ENCODE measurements around the gene LZTFL1. TPM values are rescaled to one million over a fixed set of nuclear protein-coding genes. Genes with fewer than 3 reads are reported as not detected.

The LZTFL1 gene
- total RNA-seq, 1 experiment from 2014 or later: 21.0 TPM

DNA sequence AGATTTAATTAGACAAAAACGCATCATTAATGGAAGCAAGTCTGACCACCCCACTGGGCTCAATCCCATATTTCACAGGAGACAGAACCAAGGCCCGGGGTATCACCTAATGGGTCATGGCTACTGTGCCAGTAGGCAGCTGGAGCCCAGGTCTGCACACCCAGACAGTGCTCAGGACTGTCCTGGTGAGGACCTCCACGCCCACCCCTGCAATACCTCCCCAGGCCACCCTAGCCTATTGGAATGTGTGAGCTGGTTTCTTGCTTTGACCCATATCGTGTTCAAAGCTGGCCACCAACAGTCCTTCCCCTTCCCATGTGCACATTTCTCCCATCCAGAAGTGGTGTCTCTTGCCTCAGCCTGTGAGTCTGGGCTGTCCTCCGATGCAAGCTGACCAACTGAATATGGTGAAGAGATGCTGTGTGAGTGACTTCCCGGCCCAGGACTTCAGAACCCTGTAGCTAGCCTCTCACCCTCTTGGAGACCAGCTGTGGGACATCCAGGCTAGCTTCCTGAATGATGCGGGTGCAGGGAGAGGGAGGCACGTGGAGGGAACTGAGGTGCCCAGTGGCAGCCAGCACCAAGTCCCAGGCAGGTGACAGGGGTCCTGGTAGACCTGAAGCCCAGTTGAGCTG is 64.7 kb downstream of the LZTFL1 start:
- peak; percentile 54; the same call in 1 of the 2 replicates for ATAC-seq

DNA sequence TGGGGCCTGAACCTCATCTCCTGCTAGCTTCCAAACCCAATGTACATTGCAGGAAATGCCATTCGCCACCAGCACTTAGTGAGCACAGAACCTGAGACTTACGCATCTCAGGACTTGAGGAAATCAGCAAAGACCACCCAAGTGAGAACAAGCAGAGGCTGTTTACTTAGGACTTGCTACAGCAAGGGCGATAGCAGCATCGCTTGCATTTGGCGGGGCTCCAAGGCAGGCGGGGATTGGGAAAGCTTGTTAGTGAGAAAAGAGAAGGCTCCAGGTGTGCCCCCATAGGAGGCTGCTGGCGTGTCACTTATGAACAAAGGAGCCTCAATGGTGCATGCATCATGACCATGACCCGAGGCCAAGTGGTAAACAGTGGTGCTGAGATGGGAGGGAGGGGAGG is 65.3 kb downstream of the LZTFL1 start:
- no peak overlapping the region for H3K4me2 ChIP-seq (ENCODE audit: low read length)
- intact Hi-C loops (cut with micrococcal nuclease): no loop called here
- RAD21 ChIA-PET (ENCODE audit: low non-redundant PET in 1 of 2, low total read pairs in 2 of 2, uncharacterized antibody in 2 of 2, unreplicated experiment in 2 of 2): no interaction called here
- H2AFZ ChIP-seq (ENCODE audit: low read depth, low read length, poor library complexity, severe bottlenecking): no peak overlapping the region
- no peaks in the 10 kb centered on the region for H3K27me3 ChIP-seq (ENCODE audit: insufficient read depth, low read length)
- ATAC-seq (no peak), DNase-seq (ENCODE audit: low read depth, low spot score) (no peak)
- H4K20me1 ChIP-seq (ENCODE audit: insufficient read depth): no peaks in the 10 kb centered on the region
- H3K9me3 ChIP-seq (ENCODE audit: control insufficient read depth in 1 of 2, insufficient read depth in 1 of 2, low read depth in 1 of 2, low read length in 2 of 2): no peaks in the 10 kb centered on the region
- no peaks in the 10 kb centered on the region for H3K79me2 ChIP-seq (ENCODE audit: insufficient read depth, low read length)
- no TSS peak for BruUV-seq (replicated peaks)
- H3K4me3 ChIP-seq (replicated peaks in 1 of 2; ENCODE audit: low read depth in 1 of 2, low read length in 2 of 2): no peak overlapping the region
- no peak overlapping the region for H3K27ac ChIP-seq (ENCODE audit: low read depth, low read length)
- H3K4me1 ChIP-seq (ENCODE audit: control insufficient read depth in 1 of 2, insufficient read depth in 2 of 2, low read length in 2 of 2): peaks cover 9 to 12% of the 10 kb centered on the region in 2 experiments; a peak in 3 of 4 replicates
- CTCF ChIA-PET: no interaction called here
- H3K9me2 ChIP-seq (ENCODE audit: insufficient read depth): no peaks in the 10 kb centered on the region
- TF ChIP-seq SIN3A (IDR thresholded peaks at IDR 0.05; ENCODE audit: low read depth): no peak
- no peak for TF ChIP-seq SRF (IDR thresholded peaks at IDR 0.05; ENCODE audit: low read depth)
- no peaks in the 10 kb centered on the region for H3K36me3 ChIP-seq (ENCODE audit: control insufficient read depth in 1 of 2, insufficient read depth in 2 of 2, low read length in 2 of 2)
- POLR2A ChIA-PET: no interaction called here
- no peak overlapping the region for H3K9ac ChIP-seq (ENCODE audit: low read length)

More for the DNA sequence above, 64.7 kb downstream of the LZTFL1 start:
- Histone ChIP-seq H3K9me2 (ENCODE audit: insufficient read depth) (no peaks in the 10 kb centered on the region), H3K36me3 (ENCODE audit: control insufficient read depth in 1 of 2, insufficient read depth in 2 of 2, low read length in 2 of 2) (no peaks in the 10 kb centered on the region), H3K4me3 (replicated peaks in 1 of 2; ENCODE audit: low read depth in 1 of 2, low read length in 2 of 2) (no peak overlapping the region), H3K27me3 (ENCODE audit: insufficient read depth, low read length) (no peaks in the 10 kb centered on the region), H3K27ac (ENCODE audit: low read depth, low read length) (no peak overlapping the region), H3K79me2 (ENCODE audit: insufficient read depth, low read length) (no peaks in the 10 kb centered on the region), H3K4me1 (ENCODE audit: control insufficient read depth in 1 of 2, insufficient read depth in 2 of 2, low read length in 2 of 2) (peaks cover 9 to 12% of the 10 kb centered on the region in 2 experiments; a peak in 3 of 4 replicates), H2AFZ (ENCODE audit: low read depth, low read length, poor library complexity, severe bottlenecking) (no peak overlapping the region), H4K20me1 (ENCODE audit: insufficient read depth) (no peaks in the 10 kb centered on the region), H3K4me2 (ENCODE audit: low read length) (no peak overlapping the region), H3K9me3 (ENCODE audit: control insufficient read depth in 1 of 2, insufficient read depth in 1 of 2, low read depth in 1 of 2, low read length in 2 of 2) (no peaks in the 10 kb centered on the region), H3K9ac (ENCODE audit: low read length) (no peak overlapping the region)
- TF ChIP-seq POLR2AphosphoS5 (IDR thresholded peaks at IDR 0.05; ENCODE audit: low read depth, low read length) (no peak), EGR1 (IDR thresholded peaks at IDR 0.05; ENCODE audit: low read depth) (no peak), EZH2phosphoT487 (IDR thresholded peaks at IDR 0.05; ENCODE audit: borderline replicate concordance) (no peak)
- no TSS peak for BruUV-seq (replicated peaks)
- RAD21 ChIA-PET (ENCODE audit: low non-redundant PET in 1 of 2, low total read pairs in 2 of 2, uncharacterized antibody in 2 of 2, unreplicated experiment in 2 of 2): interaction anchor here in 1 of 2 experiments (0.9 kb wide), 1 partner anchor 61 kb away, joined by 3 read pairs; no protein-coding TSS in a partner anchor
- intact Hi-C loops (cut with micrococcal nuclease): no loop called here
- POLR2A ChIA-PET: no interaction called here
- CTCF ChIA-PET: no interaction called here
- DNase-seq (ENCODE audit: low read depth, low spot score): no peak
